IPS-11a (cell line): ENCODE measurements around the gene SARDH.

Experiments used
- H3K4me3 ChIP-seq: one replicate; pipeline ENCODE4 v1.5.1; 2013; ENCODE audit warnings: low read depth, low read length, control low read depth

SARDH gene

GRCh38 chr9:133654736-133655657, 83.2 kb downstream of the SARDH start:
- H3K4me3 ChIP-seq = no peak overlapping the region

GRCh38 chr9:133653638-133654037, 84.5 kb downstream of the SARDH start:
- no peak overlapping the region for H3K4me3 ChIP-seq

- H3K4me3 ChIP-seq = no peak overlapping the region
Measured at GRCh38 chr9:133650026-133650425, 88.1 kb downstream of the SARDH start.

- H3K4me3 ChIP-seq = no peak overlapping the region
Measured at GRCh38 chr9:133649194-133649593, 89.0 kb downstream of the SARDH start.

- H3K4me3 ChIP-seq = no peak overlapping the region
Measured at GRCh38 chr9:133647765-133648469, 90.2 kb downstream of the SARDH start.

GRCh38 chr9:133647148-133647547, 91.0 kb downstream of the SARDH start:
- no peak overlapping the region for H3K4me3 ChIP-seq

GRCh38 chr9:133645021-133645765, 93.0 kb downstream of the SARDH start:
- no peak overlapping the region for H3K4me3 ChIP-seq

- H3K4me3 ChIP-seq = no peak overlapping the region
Measured at GRCh38 chr9:133643978-133644760, 94.0 kb downstream of the SARDH start.

- H3K4me3 ChIP-seq = no peak overlapping the region
Measured at GRCh38 chr9:133643362-133643755, 94.8 kb downstream of the SARDH start.

GRCh38 chr9:133642708-133643361, 95.3 kb downstream of the SARDH start:
- H3K4me3 ChIP-seq = no peak overlapping the region

- H3K4me3 ChIP-seq = no peak overlapping the region
Measured at GRCh38 chr9:133641861-133642595, 96.1 kb downstream of the SARDH start.

GRCh38 chr9:133641396-133641655, 96.8 kb downstream of the SARDH start:
- H3K4me3 ChIP-seq = no peak overlapping the region

- H3K4me3 ChIP-seq = no peak overlapping the region
Measured at GRCh38 chr9:133640580-133641395, 97.4 kb downstream of the SARDH start.

GRCh38 chr9:133640160-133640559, 98.0 kb downstream of the SARDH start:
- H3K4me3 ChIP-seq = no peak overlapping the region

GRCh38 chr9:133639613-133640012, 98.5 kb downstream of the SARDH start:
- H3K4me3 ChIP-seq = no peak overlapping the region

- no peak overlapping the region for H3K4me3 ChIP-seq
Measured at GRCh38 chr9:133638711-133639110, 99.4 kb downstream of the SARDH start.

- no peak overlapping the region for H3K4me3 ChIP-seq
Measured at GRCh38 chr9:133638076-133638475, 100.1 kb downstream of the SARDH start.

GRCh38 chr9:133637451-133638055, 100.6 kb downstream of the SARDH start:
- no peak overlapping the region for H3K4me3 ChIP-seq
